CMK (cell line): ENCODE measurements around the gene GRIN1.
A peak's percentile ranks its signal among the peaks of the same experiment; 100 is the strongest.
"Not testable (repeated sequence)": the region's sequence is repeated elsewhere in the genome, so short reads cannot be mapped to it uniquely, and the experiment has no call there.

Source experiments
- DNase-seq: peaks from one replicate; pipeline ENCODE4 v3.0.0-alpha.2; 2010; ENCODE audit warnings: low read depth

GRIN1 gene

DNA sequence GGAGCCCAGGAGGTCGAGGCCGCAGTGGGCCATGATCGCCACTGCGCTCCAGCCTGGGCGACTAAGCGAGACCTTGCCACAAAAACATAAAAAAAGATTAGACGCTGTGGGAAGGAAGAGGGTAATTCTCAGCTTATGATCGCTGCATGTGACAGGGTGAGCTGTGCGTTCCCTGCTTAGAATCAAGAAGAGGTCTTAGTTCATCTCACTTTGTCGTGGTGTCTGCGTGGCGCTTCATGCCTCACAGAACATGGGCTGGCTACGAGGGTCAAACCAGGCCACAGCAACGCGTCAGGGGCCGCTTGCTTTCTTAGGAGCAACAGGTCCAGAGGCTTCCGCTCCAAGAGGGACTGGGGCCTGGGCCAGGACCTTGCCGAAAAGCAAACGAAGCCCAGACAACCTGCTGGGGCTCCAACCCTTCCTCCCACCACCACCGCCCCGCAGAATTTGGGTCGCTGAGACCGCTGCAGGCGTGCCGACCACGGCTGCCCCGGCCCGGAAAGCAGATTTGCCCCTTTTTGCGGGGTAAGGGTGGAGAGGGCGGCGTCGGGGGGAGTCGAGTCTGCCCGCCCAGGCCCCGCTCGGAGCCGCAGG, 10.0 kb upstream of the GRIN1 start:
- DNase-seq = no peak

DNA sequence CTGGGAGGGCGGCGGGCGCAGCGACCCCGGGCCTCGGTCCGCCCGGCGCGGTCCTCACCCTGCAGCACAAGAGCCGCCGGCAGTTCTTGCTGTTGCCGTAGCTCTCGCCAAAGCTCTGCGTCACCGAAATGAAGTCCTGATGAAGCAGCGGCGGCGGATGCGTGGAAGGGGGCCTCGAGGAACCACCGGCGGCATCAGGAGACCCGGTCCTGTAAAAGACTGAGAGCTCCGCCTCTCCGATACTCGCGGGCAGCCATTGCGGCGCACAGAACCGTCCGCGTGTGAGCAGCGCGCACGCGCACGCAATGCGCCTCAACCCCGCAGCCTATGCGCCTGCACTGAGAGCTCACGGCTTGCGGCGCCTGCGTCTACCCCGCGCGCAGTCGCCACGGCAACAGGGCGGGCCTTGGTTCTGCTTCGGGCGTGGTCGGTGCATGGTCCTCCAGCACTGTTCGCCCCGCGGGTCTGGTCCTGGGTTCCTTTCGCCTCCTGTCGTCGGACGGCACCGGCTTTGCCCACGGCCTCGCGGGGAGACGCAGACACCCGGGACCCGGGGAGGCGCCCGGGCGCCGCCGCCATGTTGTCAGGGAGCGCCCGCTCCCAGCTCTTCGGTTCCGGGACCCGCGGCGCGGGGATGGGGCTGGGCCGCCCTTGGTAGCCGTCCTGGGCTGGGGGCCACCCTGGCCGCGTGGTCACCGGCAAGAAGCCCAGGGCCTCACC, 9.3 kb upstream of the GRIN1 start:
- DNase-seq = peak; percentile 81

GRCh38 chr9:137130176-137130755, 8.7 kb upstream of the GRIN1 start:
- no peak for DNase-seq

GRCh38 chr9:137134191-137134590, 4.8 kb upstream of the GRIN1 start:
- DNase-seq = no peak

DNA sequence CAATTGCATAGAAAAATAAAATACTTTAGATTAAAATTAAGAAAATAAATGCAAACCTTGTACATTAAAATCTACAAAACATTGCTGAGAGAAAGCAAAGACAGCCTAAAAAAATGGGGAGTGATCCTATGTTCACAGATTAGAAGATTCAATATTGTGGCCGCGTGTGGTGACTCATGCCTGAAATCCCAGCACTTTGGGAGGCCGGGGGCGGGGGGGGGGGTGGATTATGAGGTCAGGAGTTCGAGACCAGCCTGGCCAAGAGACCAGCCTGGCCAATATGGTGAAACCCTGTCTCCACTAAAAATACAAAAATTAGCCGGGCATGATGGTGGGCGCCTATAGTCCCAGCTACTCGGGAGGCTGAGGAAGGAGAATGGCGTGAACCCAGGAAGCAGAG, 3.8 kb upstream of the GRIN1 start:
- not testable (repeated sequence) for DNase-seq

- DNase-seq = no peak
Observed at GRCh38 chr9:137136261-137136880, 2.6 kb upstream of the GRIN1 start.

- no peak for DNase-seq
Observed at GRCh38 chr9:137136881-137137607, 1.9 kb upstream of the GRIN1 start.

DNA sequence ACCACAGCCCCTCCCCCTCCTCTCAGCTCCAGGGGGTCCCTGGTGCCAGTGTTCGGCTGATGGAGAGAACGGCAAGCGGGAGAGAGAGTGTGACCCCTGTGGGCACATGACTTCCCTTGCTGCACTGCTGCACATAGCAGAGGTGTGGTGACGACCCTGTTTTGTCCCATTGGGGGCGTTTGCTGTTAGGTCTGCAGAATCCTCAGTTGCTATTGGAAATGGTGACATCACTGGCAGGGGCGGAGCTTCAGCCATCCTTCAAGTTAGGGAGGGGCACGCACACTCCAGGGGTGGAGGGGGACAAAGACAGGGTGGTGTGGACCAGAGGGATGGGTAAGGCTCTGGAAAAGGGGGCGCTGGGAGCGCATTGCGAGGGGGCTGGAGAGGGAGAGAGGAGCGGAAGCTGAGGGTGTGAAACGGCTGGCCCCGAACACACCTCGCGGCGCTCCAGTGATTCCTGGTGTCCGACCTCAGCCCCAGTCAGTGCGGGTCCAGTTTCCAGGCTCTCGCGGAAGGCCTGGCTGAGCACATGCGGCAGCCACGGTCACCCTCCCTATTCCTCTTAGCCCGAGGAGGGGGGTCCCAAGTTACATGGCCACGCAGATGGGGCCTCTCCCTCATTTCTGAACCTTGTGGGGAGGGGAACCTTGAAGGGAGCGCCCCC, 764 bp upstream of the GRIN1 start:
- no peak for DNase-seq

GRCh38 chr9:137139468-137140150, 655 bp downstream of the GRIN1 start:
- DNase-seq = no peak

DNA sequence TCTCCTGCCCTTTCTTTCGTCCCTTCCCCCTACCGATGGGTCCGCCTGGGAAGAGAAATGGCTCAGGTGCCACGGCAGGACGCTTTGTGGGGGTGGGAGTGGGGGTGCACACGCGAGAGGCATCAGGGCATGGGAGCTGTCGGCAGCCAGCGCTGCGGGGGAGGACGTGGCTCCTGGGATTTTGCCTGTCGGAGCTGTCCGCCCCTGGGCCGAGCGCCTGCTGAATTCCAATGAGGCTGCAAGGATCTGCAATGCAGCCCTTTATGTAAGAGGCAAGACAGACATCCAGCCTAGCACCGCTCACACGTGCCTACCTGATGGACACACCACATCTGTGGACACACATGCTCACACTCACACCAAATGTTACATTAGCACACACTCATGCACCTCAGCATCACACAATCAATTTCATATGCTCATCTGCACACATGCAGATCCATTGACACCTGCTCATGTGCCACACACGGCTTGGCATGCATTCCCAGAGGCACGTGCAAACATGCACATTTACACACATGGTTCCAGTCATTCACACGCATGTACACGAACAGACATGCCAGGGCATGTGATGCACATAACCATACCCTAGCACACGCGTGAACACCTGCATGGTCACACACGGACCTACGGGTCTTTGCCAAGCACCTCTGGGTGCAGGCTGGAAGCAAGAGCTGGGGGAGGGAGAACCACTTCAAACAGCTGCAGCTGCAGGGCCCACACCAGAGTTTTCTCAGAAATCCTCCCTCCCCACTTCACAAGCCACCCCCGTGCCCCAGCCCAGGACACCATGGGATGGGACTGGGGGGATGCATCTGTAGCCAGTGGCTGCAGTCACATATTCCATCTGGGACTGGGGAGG, 1.4 kb downstream of the GRIN1 start:
- DNase-seq = no peak

GRCh38 chr9:137141050-137141810, 2.3 kb downstream of the GRIN1 start:
- no peak for DNase-seq

DNA sequence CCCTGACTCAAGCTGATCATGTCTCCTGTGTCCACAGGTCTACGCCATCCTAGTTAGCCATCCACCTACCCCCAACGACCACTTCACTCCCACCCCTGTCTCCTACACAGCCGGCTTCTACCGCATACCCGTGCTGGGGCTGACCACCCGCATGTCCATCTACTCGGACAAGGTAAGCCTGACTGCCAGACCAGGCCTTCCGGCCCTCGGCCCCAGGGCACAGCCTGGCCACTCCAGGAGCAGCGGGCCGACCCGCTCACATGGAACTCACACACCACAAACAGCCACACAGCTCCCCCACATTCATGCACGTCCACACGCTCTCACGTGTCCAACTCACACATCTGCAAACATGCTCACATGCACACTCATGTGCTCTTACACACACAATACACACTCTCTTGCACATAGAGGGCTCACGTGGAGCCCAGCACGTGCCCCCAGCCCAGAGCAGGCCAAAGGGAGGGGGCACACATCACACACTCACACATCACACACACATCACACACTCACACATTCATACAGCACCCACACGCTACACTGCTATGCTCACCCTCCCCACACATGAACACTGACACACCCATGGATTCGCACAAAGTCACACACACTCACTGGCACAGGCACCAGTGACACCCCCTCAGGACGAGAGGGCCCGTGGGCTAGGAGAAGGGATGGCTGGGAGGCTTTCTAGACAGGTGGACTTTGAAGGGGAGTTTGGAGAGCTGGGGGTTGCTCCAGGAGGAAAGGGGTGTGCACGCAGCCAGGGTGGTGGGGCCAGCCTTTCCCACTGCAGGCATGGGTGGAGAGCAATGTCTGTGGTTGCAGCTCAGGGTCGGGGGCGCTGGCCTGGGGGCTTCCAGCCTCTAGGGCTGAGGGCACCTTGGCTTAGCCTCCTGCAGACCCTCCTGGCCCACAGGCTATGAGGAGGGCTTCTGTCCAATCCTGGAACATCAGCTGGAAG, 3.3 kb downstream of the GRIN1 start:
- DNase-seq = no peak

DNA sequence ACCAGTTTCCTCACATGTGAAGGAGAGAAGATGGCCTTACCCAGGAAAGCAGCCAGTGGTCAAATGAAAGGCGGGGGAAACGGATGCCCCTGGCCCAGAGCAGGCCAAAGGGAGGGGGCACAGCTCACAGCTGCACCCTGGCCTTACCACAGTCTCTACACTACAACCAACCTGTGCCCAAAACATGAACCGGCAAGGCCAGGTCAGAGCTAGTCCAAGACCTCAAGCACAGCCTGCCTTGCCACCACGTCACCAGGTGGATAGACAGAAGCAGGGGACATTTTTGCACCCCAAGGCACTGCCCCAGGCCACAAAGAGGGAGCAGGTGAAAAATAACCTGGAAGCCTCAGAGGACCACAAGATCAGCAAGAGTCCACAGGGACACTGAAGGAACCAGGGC, 4.5 kb downstream of the GRIN1 start:
- DNase-seq = no peak

DNA sequence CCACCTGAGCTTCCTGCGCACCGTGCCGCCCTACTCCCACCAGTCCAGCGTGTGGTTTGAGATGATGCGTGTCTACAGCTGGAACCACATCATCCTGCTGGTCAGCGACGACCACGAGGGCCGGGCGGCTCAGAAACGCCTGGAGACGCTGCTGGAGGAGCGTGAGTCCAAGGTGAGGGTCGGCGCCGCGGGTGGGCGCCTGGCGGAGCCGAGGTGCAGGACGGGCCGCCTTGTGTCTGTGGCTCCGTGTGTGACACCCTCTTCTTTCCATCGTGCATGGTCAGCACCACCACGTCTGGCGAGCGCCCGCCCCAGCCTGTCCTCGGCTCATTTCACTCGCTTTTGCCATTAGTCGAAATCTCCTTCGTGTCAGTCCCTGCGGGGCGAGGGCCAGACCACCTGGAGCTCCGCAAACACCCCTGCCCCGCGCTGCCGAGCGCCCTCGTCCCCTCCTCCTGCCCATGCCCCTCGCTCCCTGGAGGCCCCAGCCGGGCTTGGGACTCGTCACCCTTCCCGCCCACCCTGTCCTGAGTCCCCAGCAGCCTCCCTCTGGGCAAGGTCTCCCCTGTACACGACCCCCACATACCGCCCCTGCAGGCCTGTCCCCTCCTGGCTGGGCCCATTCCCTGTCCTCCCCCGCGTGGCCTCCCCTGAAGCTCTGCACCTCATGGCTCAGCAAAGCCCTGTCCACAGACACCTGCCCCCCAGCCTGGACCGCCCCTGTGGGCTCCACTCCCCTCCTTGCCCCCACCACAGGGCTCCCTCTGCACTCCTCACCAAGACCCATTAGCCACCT, 7.0 kb downstream of the GRIN1 start:
- no peak for DNase-seq

- no peak for DNase-seq
Observed at GRCh38 chr9:137146527-137146918, 7.6 kb downstream of the GRIN1 start.

DNA sequence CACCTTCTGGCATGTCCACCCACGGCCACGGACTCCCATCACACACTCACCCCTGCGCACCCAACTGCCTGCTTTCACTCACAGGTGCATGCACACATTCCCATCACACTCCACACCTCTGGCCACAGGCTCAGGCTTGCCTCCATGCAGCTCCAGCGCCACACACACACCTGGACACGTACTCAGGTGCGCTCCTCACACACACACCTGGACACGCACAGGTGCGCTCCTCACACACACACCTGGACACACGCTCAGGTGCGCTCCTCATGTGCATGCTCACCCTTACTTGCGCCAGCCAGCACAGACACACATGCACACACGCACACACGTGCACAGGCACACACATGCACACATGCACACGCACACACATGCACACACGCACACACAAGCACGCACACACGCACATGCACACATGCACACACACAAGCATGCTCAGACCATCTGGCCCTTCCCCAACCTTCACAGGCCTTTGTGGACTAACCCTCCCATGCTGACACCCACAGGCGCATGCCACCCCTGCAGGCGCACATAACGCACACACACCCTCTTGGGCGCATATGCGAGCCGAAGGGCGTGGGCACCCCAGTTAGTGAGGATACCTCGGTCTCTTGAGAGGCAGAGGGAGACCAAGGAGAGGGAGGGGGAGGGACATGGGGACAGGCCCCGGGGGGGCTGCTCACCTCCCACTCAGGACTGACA, 8.3 kb downstream of the GRIN1 start:
- no peak for DNase-seq

DNA sequence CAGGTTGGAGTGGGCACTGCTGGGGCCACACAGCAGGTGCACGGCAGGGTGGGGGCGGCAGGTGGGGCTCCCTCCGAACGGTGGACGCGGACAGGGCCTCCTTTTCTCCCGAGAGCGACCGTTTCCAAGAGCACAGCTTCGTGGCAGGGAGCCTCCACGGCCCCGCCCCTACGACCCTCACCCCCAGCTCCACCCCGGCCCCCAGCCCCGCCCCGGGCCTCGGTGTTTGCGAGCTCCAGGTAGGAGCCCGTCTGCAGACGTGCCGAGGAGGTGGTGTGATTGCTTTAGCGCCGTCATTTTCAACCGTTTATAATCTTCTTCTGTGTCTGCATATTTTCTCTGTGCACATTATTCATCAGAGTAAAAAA, 8.8 kb downstream of the GRIN1 start:
- no peak for DNase-seq
